GM12873 (cell line): ENCODE data around the gene IRAK2.

Experiments
- TF ChIP-seq, protein P1 (sequence below): IDR thresholded peaks from 2 replicates; pipeline ENCODE4 v1.5.1; 2012; ENCODE audit warnings: low read depth, mild to moderate bottlenecking, moderate library complexity, low read length, control low read depth; ENCODE audit not compliant: insufficient read depth; ENCODE audit errors: missing control alignments

IRAK2 gene

DNA sequence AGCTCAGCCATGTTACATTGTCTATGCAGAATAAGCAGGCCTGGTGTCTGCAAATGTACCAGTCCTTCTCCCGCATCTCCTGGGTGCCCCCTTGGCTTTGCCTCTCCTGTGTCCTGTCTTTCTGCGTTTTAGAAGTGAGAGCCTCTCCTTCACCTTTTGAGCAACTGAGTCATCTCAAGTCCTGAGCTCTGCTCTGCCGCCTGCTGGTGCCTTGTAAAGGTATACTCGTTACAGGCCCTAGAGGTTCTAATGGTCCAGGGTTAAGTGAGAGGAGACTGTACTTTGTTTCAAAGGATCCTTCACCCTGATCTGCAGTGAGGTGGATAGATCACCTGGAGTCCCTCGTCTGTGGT, 115.4 kb downstream of the IRAK2 start:
- TF ChIP-seq, protein P1, sequence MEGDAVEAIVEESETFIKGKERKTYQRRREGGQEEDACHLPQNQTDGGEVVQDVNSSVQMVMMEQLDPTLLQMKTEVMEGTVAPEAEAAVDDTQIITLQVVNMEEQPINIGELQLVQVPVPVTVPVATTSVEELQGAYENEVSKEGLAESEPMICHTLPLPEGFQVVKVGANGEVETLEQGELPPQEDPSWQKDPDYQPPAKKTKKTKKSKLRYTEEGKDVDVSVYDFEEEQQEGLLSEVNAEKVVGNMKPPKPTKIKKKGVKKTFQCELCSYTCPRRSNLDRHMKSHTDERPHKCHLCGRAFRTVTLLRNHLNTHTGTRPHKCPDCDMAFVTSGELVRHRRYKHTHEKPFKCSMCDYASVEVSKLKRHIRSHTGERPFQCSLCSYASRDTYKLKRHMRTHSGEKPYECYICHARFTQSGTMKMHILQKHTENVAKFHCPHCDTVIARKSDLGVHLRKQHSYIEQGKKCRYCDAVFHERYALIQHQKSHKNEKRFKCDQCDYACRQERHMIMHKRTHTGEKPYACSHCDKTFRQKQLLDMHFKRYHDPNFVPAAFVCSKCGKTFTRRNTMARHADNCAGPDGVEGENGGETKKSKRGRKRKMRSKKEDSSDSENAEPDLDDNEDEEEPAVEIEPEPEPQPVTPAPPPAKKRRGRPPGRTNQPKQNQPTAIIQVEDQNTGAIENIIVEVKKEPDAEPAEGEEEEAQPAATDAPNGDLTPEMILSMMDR = no peak

DNA sequence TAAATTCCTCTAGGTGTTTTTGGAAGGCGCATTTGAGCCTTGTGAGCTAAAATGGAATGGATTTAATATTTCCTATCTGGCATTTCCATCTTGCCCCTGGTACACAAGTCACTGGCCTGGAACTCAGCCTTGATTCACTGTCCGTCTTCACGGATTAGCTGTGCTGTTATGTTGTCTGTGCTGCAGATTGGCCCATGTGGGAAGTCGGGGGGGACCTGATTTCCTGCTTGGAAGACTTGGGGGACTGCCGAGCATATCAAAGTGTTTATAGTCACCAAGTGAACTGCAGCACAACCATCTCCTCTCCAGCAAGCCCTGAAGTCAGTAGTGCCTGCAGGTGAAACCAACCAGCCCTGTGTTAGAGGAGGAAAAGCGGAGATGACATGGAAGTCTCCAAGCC, 115.9 kb downstream of the IRAK2 start:
- TF ChIP-seq, protein P1 = no peak

DNA sequence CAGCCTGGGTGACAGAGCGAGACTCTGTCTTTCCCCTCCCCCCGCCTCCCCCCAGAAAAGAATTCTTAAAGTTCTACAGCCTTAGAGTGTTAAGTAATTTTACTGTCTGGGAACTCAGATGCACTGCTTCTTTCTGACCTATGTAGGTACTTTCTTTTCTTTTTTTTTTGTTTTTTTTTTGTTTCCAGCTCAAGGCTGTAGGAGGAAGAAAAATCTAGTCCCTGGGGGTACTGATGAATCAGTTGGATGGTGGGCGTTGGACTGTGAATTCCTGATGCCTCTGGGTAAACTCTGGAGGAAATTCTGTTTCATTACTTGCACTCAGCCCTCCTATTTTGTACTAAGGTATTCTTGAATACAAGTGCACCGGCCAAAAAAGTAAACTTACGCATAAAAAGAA, 117.2 kb downstream of the IRAK2 start:
- TF ChIP-seq, protein P1 = no peak

DNA sequence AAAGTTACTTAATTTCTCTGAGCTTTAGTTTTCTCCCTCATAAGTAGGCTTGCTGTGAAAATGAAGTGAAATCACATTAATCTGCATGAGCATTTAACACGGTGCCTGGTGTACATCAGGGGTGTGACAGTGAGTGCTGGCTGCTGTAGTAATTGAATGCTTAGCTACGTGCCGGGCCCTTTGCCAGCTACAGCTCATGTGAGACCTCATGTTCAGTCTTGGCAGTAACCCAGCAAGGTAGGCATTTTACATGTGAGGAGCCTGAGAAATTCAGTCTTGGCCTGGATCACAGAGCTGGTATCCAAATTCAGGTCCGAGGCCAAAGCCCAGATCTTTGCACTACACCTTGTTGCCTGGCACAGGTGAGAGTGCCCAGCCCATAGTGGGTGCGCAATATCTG, 118.9 kb downstream of the IRAK2 start:
- TF ChIP-seq, protein P1 = no peak

DNA sequence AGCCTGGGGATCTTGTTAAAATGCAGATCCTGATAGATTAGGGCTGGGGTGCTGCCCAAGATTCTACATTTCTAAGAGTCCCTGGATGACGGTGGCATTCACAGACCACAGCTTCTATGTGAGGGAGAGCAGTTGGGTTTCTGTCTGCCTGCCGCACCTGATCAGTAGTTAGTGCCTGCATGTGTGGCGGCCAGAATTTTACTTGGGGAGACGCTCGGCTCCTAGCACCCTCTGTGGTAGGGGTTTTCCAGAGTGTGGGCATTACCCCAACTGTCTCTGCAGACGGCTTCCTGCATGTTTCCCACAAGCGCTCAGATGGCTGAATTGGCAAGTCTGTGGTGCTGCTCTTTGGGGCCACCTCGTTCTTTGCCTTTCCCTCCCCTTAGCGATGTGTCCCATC, 119.8 kb downstream of the IRAK2 start:
- TF ChIP-seq, protein P1 = no peak

DNA sequence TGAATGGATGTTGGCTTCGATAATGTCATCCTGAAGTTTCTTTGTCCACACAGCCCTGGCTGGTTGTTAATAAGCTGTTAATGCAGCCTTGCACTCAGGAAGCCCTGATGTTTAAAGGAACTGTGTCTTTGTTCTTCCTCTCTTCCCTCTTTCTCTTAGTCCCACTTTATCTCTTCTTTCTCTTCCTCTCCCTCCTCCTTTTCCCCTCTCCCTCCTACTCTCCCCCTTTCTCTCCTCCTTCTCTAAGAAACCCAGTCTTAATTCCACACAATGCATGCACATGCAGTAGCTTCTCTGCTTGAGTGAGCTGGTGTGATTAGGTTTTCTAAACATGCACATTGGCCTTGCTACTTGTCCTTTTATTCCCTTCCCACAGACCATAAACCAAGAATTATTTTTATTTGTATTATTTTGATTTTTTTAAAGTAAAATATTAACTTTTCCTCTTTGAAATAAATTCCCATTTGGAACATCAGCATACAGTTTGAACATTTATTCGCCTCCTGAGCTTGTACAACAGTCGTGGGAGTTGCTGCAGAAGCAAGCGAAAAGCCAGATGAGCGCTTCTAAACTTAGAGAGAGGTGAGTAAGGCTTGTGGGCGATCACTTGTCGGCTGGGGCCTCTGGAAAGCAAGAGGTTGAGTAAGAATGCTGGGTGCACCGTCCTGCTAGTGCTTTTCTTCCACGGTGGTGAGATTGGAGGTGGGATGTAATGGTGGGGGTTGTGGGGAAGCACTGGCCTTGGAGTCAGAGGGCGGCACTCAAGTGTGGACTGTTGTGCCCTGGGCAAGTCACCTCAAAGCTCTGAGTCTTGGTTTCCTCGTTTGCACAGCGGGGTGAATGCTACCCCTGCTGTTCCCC, 120.8 kb downstream of the IRAK2 start:
- TF ChIP-seq, protein P1 = no peak

DNA sequence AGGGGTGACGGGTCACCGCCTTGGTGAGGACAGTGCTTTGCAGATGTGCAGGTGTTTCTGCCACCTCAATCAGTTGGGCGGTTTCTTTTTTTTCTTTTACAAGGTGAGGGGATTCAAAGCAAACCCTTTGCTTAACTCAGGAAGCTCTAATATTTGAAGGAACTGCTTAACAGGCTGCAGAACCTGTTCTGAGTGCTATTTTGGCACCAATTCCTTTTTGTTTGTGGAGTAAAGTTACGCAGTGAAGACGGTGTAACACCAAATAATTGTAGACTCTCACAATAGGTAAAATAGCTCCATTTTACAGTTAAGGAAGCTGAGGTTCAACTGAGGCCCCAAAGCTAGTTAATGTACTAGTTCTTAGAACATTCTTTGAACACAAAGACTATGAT, 121.4 kb downstream of the IRAK2 start:
- TF ChIP-seq, protein P1 = no peak
